ENCODE measurements around the gene PRM2.

GRCh38 chr16:11322823-11323222 is 46.5 kb upstream of the PRM2 start:
- TF ChIP-seq FOXM1 (IDR thresholded peaks at IDR 0.05; ENCODE audit: borderline replicate concordance) (no peak), HDGF (IDR thresholded peaks at IDR 0.05; ENCODE audit: borderline replicate concordance) (no peak), BHLHE40 (IDR thresholded peaks at IDR 0.05; ENCODE audit: borderline replicate concordance) (no peak), TARDBP (IDR thresholded peaks at IDR 0.05) (no peak), ZNF384 (IDR thresholded peaks at IDR 0.05) (no peak), FOXK2 (IDR thresholded peaks at IDR 0.05) (no peak), PKNOX1 (IDR thresholded peaks at IDR 0.05) (no peak), CTBP1 (IDR thresholded peaks at IDR 0.05; ENCODE audit: borderline replicate concordance) (no peak), FOXA1 (IDR thresholded peaks at IDR 0.05) (no peak), ELF4 (IDR thresholded peaks at IDR 0.05) (no peak), SP1 (IDR thresholded peaks at IDR 0.05) (no peak), L3MBTL2 (conservative IDR thresholded peaks at IDR 0.05) (no peak), SUZ12 (IDR thresholded peaks at IDR 0.05) (no peak)
